OCI-LY3 (cell line): Measurements from ENCODE around the gene FAM153A.
"Not testable (repeated sequence)": the region's sequence is repeated elsewhere in the genome, so short reads cannot be mapped to it uniquely, and the experiment has no call there.

Source experiments
- H2AFZ ChIP-seq: fragments of 200-600, 300-600 bp; shearing (Covaris generic); 2 replicates; pipeline ENCODE4 v1.6.0; 2014; ENCODE audit warnings: antibody characterized with exemption, low read depth, low read length
- H3K27ac ChIP-seq: fragments of 200-600, 300-600 bp; sonication (generic); 2 replicates; pipeline ENCODE4 v1.5.1; 2014; ENCODE audit warnings: mild to moderate bottlenecking, low read length, moderate library complexity, mixed read lengths
- H3K27me3 ChIP-seq: fragments of 200-600, 300-600 bp; sonication (generic); 2 replicates; pipeline ENCODE4 v1.6.1; 2014; ENCODE audit warnings: low read depth, low read length, mixed read lengths
- H3K36me3 ChIP-seq: fragments of 200-600, 300-600 bp; sonication (generic); replicated peaks from 2 replicates; pipeline ENCODE3; 2014; ENCODE audit warnings: low read depth, low read length, mixed read lengths
- H3K4me1 ChIP-seq: fragments of 300-600, 200-600 bp; sonication (generic); 2 replicates; pipeline ENCODE4 v1.6.1; 2014; ENCODE audit warnings: low read length, mixed read lengths
- H3K4me2 ChIP-seq: fragments of 200-600, 300-600 bp; sonication (generic); 2 replicates; pipeline ENCODE4 v1.6.1; 2014; ENCODE audit warnings: low read length, mixed read lengths
- H3K4me3 ChIP-seq: fragments of 300-600, 200-600 bp; sonication (generic); 2 replicates; pipeline ENCODE4 v1.5.1; 2014; ENCODE audit warnings: antibody characterized with exemption, mild to moderate bottlenecking, low read length, moderate library complexity
- H3K79me2 ChIP-seq: fragments of 300-600, 200-600 bp; shearing (Covaris generic); 2 replicates; pipeline ENCODE4 v1.6.1; 2014; ENCODE audit warnings: mild to moderate bottlenecking, low read length, mixed read lengths
- H3K9ac ChIP-seq: fragments of 300-600, 200-600 bp; shearing (Covaris generic); 2 replicates; pipeline ENCODE4 v1.6.0; 2014; ENCODE audit warnings: mild to moderate bottlenecking, low read length, moderate library complexity
- H3K9me3 ChIP-seq: fragments of 200-600, 300-600 bp; shearing (Covaris generic); 2 replicates; pipeline ENCODE4 v1.6.1; 2014; ENCODE audit warnings: low read length, mixed read lengths; ENCODE audit not compliant: insufficient read depth
- H4K20me1 ChIP-seq: fragments of 200-600, 300-600 bp; sonication (generic); 2 replicates; pipeline ENCODE4 v1.6.1; 2016; ENCODE audit warnings: low read length, mixed read lengths; ENCODE audit not compliant: insufficient read depth

The FAM153A gene

GRCh38 chr5:177808420-177808819 is 25.7 kb upstream of the FAM153A start:
- not testable (repeated sequence) for H3K36me3 ChIP-seq, H2AFZ ChIP-seq, H3K4me1 ChIP-seq, H3K9ac ChIP-seq, H3K27ac ChIP-seq, H3K27me3 ChIP-seq, H4K20me1 ChIP-seq, H3K9me3 ChIP-seq, H3K4me3 ChIP-seq, H3K4me2 ChIP-seq, H3K79me2 ChIP-seq

GRCh38 chr5:177807265-177807664 is 24.6 kb upstream of the FAM153A start:
- H3K36me3 ChIP-seq, H4K20me1 ChIP-seq, H3K27ac ChIP-seq, H3K27me3 ChIP-seq, H2AFZ ChIP-seq, H3K4me2 ChIP-seq, H3K4me3 ChIP-seq, H3K9ac ChIP-seq, H3K79me2 ChIP-seq, H3K9me3 ChIP-seq, H3K4me1 ChIP-seq: not testable (repeated sequence)

- H3K36me3 ChIP-seq, H3K27me3 ChIP-seq, H3K9ac ChIP-seq, H2AFZ ChIP-seq, H4K20me1 ChIP-seq, H3K9me3 ChIP-seq, H3K79me2 ChIP-seq, H3K4me3 ChIP-seq, H3K4me1 ChIP-seq, H3K4me2 ChIP-seq, H3K27ac ChIP-seq: not testable (repeated sequence)
Measured at GRCh38 chr5:177801427-177801826, 18.7 kb upstream of the FAM153A start.

- H3K4me1 ChIP-seq, H3K9ac ChIP-seq, H3K4me3 ChIP-seq, H4K20me1 ChIP-seq, H3K36me3 ChIP-seq, H3K9me3 ChIP-seq, H3K27ac ChIP-seq, H2AFZ ChIP-seq, H3K79me2 ChIP-seq, H3K4me2 ChIP-seq, H3K27me3 ChIP-seq: not testable (repeated sequence)
Measured at GRCh38 chr5:177798237-177798840, 15.6 kb upstream of the FAM153A start.

GRCh38 chr5:177793272-177793671 is 10.6 kb upstream of the FAM153A start:
- not testable (repeated sequence) for H4K20me1 ChIP-seq, H3K27ac ChIP-seq, H2AFZ ChIP-seq, H3K9me3 ChIP-seq, H3K4me2 ChIP-seq, H3K27me3 ChIP-seq, H3K79me2 ChIP-seq, H3K4me3 ChIP-seq, H3K9ac ChIP-seq, H3K4me1 ChIP-seq, H3K36me3 ChIP-seq

- H3K9me3 ChIP-seq, H3K79me2 ChIP-seq, H4K20me1 ChIP-seq, H3K27ac ChIP-seq, H3K4me3 ChIP-seq, H3K4me1 ChIP-seq, H2AFZ ChIP-seq, H3K36me3 ChIP-seq, H3K9ac ChIP-seq, H3K4me2 ChIP-seq, H3K27me3 ChIP-seq: not testable (repeated sequence)
Measured at GRCh38 chr5:177791649-177792048, 8.9 kb upstream of the FAM153A start.

GRCh38 chr5:177782169-177782568 is 530 bp downstream of the FAM153A start:
- H3K79me2 ChIP-seq, H3K27me3 ChIP-seq, H4K20me1 ChIP-seq, H3K27ac ChIP-seq, H3K4me1 ChIP-seq, H3K4me3 ChIP-seq, H3K4me2 ChIP-seq, H2AFZ ChIP-seq, H3K36me3 ChIP-seq, H3K9me3 ChIP-seq, H3K9ac ChIP-seq: not testable (repeated sequence)

GRCh38 chr5:177771206-177771605 is 11.5 kb downstream of the FAM153A start:
- not testable (repeated sequence) for H3K4me3 ChIP-seq, H4K20me1 ChIP-seq, H3K4me2 ChIP-seq, H3K4me1 ChIP-seq, H3K27ac ChIP-seq, H3K9ac ChIP-seq, H3K9me3 ChIP-seq, H2AFZ ChIP-seq, H3K27me3 ChIP-seq, H3K79me2 ChIP-seq, H3K36me3 ChIP-seq

- not testable (repeated sequence) for H3K36me3 ChIP-seq, H2AFZ ChIP-seq, H3K9me3 ChIP-seq, H3K4me2 ChIP-seq, H3K27me3 ChIP-seq, H4K20me1 ChIP-seq, H3K4me1 ChIP-seq, H3K4me3 ChIP-seq, H3K27ac ChIP-seq, H3K9ac ChIP-seq, H3K79me2 ChIP-seq
Measured at GRCh38 chr5:177770646-177771045, 12.1 kb downstream of the FAM153A start.

- not testable (repeated sequence) for H3K79me2 ChIP-seq
Measured at GRCh38 chr5:177763737-177764508, 18.8 kb downstream of the FAM153A start.

More at GRCh38 chr5:177763737-177764508, 18.8 kb downstream of the FAM153A start:
- not testable (repeated sequence) for H3K27ac ChIP-seq, H3K27me3 ChIP-seq, H3K9me3 ChIP-seq, H3K36me3 ChIP-seq, H3K9ac ChIP-seq, H3K4me3 ChIP-seq, H3K4me1 ChIP-seq, H2AFZ ChIP-seq, H3K4me2 ChIP-seq, H4K20me1 ChIP-seq
